Pancreas (tissue), 10 donors: ENCODE data around the gene UBE2C. TPM values are rescaled to one million over a fixed set of nuclear protein-coding genes. Genes with fewer than 3 reads are reported as not detected.

Source experiments
- ATAC-seq, 4 donors: fragments of 200-7000 bp; cut with Tn5 transposase; one replicate each; pipeline versions ENCODE4 v1.8.0 to v1.9.1; 2020; ENCODE audit warnings: mild to moderate bottlenecking in 4 of 4, moderate library complexity in 4 of 4
- DNase-seq, 6 donors: peaks; one replicate each; pipeline ENCODE4 v3.0.0-alpha.2; 2020
- FAIRE-seq: peaks from 2 replicates; lab custom pipeline; 2012; peaks lifted over from hg19 to GRCh38; lab: Jason Lieb, UNC
- H3K27ac ChIP-seq, 4 donors: fragments of 200-600 bp; sonication (generic); 1 replicate in 3 of 4; 2 replicates in 1 of 4; pipeline versions ENCODE4 v1.5.0 to v1.8.0; 2020
- H3K27me3 ChIP-seq, 4 donors: fragments of 200-600 bp; one replicate each; pipeline ENCODE4 v1.8.0; 2021
- H3K36me3 ChIP-seq, 3 donors: fragments of 200-600 bp; sonication (generic) in 1 of 3; one replicate each; pipeline versions ENCODE4 v1.5.0 to v1.8.0; 2020 to 2021
- H3K4me1 ChIP-seq, 3 donors: fragments of 200-600 bp; one replicate each; pipeline ENCODE4 v1.8.0; 2021
- H3K4me3 ChIP-seq, 4 donors: fragments of 200-600 bp; sonication (generic) in 2 of 4; one replicate each; pipeline versions ENCODE4 v1.5.0 to v1.8.0; 2020 to 2021
- H3K9me3 ChIP-seq, 4 donors: fragments of 200-600 bp; one replicate each; pipeline ENCODE4 v1.8.0; 2021
- WGBS, 2 donors: extraction: QIAGEN DNeasy Blood & Tissue Kit; methylation state at CpG; one replicate each; pipeline ENCODE4 v1.1.7; 2013; 5-methylcytosine and 5-hydroxymethylcytosine counted together
- intact Hi-C, 3 donors: fragments of 100-400 bp; cut with DNase I; formaldehyde crosslinking; loops; one replicate each; pipeline versions ENCODE4 v1.11.1 to v1.14.2; 2022
- polyA plus RNA-seq, 2 donors: library from polyadenylated mRNA; stranded (reverse); fragments of 200-250 nt; gene quantifications; one replicate each; pipeline ENCODE4 v1.2.3, GENCODE V29; 2013
- total RNA-seq, 6 donors: library from RNA; stranded (reverse); fragmentation: NEBNext Ultra II Directional in 4 of 6; extraction: Animal tissue kit (Norgen Biotek cat#: 25700) in 4 of 6; gene quantifications; one replicate each; pipeline versions ENCODE4 v1.2.1 to v1.2.4, GENCODE V29; 2021 to 2023
- TF ChIP-seq, protein P1 (sequence below), 4 donors: fragments of 200-600 bp; sonication (generic) in 3 of 4; IDR thresholded peaks; one replicate each; pipeline versions ENCODE4 v1.5.0 to v1.8.0; 2021; ENCODE audit warnings: antibody characterized with exemption in 4 of 4
- donor health status: healthy with polysubstance abuse.
- donor health status: DM: no; HTN: no; CAD: no; lungs with moderate emphysema.
- donor health status: DM: no; HTN: no; CAD: no.
- donor health status: control.
- donor health status: control.
- donor health status: Bipolar disorder and iron deficiency.
- donor health status: DM: yes; HTN: yes; CAD: no.
- donor health status: DM: no; HTN: no; CAD: no.
- donor health status: DM: no; HTN: no; CAD: no.
- donor health status: DM: yes; HTN: yes; CAD: no.

UBE2C gene
- total and polyA plus RNA-seq, 8 donors, result 0.31 to 1.9 (median 0.73) TPM; not detected in 2

DNA sequence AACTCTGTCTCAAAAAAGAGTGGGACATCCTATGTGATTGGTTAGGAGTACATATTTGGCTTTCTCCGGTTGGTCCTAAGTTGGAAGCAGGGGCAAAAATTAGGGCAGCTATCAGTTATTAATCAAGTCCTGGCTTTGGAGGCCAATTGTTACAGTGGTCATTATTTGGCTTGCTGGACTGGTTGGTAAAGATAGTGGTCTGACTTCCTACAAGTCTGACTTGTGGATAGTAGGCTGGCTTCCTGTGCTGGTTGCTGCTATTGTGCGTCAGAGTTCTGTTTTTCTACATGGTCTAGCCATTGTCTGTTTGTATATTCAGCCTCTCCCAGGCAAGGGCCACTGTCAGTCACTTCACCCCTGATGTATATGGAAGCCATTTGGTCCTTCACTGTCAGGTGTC, 37.8 kb downstream of the UBE2C start:
- 96 to 97% methylated on average over 2 of the region's 2 CpGs for WGBS, 2 donors
- no peak for ATAC-seq
- H3K9me3 ChIP-seq, result no peaks in the 10 kb centered on the region
- peaks cover 0 to 15% (median 3%) of the 10 kb centered on the region in 3 donors for H3K36me3 ChIP-seq
- no peak for FAIRE-seq
- no peaks in the 10 kb centered on the region for H3K27me3 ChIP-seq
- peaks cover 0 to 3% (median under 1%) of the 10 kb centered on the region in 3 donors for H3K4me1 ChIP-seq
- H3K4me3 ChIP-seq, result no peak overlapping the region
- no peak overlapping the region for H3K27ac ChIP-seq
- intact Hi-C loops, result no loop called here
- DNase-seq, result no peak
- TF ChIP-seq, protein P1, sequence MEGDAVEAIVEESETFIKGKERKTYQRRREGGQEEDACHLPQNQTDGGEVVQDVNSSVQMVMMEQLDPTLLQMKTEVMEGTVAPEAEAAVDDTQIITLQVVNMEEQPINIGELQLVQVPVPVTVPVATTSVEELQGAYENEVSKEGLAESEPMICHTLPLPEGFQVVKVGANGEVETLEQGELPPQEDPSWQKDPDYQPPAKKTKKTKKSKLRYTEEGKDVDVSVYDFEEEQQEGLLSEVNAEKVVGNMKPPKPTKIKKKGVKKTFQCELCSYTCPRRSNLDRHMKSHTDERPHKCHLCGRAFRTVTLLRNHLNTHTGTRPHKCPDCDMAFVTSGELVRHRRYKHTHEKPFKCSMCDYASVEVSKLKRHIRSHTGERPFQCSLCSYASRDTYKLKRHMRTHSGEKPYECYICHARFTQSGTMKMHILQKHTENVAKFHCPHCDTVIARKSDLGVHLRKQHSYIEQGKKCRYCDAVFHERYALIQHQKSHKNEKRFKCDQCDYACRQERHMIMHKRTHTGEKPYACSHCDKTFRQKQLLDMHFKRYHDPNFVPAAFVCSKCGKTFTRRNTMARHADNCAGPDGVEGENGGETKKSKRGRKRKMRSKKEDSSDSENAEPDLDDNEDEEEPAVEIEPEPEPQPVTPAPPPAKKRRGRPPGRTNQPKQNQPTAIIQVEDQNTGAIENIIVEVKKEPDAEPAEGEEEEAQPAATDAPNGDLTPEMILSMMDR (IDR thresholded peaks at IDR 0.05), result no peak

DNA sequence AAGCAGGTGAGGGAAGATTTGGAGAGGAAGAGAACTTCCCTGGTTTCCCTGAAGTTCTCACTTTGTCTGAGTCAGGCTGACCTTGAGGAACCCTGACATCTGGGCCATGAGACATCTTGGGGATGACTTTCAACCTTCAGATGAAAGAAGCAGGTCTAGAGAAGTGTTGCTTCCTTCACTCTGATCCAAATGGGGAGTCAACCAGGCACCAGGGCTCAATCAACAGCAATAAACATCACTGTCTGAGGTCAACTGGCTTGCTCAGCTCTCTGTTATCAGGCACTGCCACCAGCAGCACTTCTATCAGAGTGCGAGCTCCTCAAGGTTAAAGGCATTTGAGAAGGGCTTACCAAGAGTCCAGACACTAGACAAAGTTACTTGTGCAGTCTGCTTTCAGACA, 38.5 kb downstream of the UBE2C start:
- no peak for ATAC-seq
- no peak for DNase-seq
- Histone ChIP-seq H3K4me1 (peaks cover 7 to 10% (median 8%) of the 10 kb centered on the region in 3 donors), H3K36me3 (peaks cover 0 to 10% (median 3%) of the 10 kb centered on the region in 3 donors), H3K9me3 (no peaks in the 10 kb centered on the region), H3K27me3 (no peaks in the 10 kb centered on the region), H3K4me3 (no peak overlapping the region), H3K27ac (no peak overlapping the region)
- TF ChIP-seq, protein P1 (IDR thresholded peaks at IDR 0.05), result no peak
- no peak for FAIRE-seq
- intact Hi-C loops, result no loop called here
- WGBS, 2 donors, result 29 to 51% methylated on average over 1 of the region's 1 CpG

DNA sequence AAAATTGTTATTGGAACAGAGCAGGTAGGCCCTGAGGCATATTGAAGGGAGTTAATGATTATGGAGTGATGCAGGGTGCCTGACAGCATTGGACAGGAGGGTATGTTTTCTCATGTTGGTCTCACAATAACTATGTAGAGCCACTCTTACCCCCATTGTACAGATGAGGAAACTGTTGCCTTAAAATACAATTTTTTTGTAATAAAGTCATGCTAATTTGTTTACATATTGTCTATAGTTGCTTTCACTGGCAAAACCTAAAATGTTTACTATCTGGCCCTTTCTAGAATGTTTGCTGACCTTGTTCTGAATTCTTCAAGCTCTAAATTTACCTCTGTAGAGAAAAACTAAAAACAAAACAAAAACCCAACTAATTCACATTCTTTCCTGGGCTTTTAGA, 39.1 kb downstream of the UBE2C start:
- Histone ChIP-seq H3K4me3 (no peak overlapping the region), H3K36me3 (peaks cover 0 to 9% (median 3%) of the 10 kb centered on the region in 3 donors), H3K9me3 (no peaks in the 10 kb centered on the region), H3K4me1 (peaks cover 13% of the 10 kb centered on the region in 3 donors), H3K27ac (no peak overlapping the region), H3K27me3 (no peaks in the 10 kb centered on the region)
- TF ChIP-seq, protein P1 (IDR thresholded peaks at IDR 0.05), result no peak
- DNase-seq (no peak), FAIRE-seq (no peak), ATAC-seq (no peak)
- intact Hi-C loops, result no loop called here

DNA sequence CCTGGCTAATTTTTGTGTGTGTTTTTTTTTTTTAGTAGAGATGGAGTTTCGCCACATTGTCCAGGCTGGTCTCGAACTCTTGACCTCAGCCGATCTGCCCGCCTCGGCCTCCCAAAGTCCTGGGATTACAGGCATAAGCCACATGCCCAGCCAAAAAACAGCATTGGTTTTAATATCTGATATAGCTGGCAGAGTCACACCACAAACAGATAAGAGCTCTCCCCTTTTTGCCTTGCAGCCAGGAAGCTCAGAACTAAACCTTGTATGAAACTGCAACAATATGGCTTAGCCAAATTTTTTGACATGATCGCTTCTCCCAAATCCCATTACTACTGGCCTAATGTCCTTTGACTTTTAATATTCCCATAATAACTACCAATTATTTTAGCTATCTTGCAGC, 39.9 kb downstream of the UBE2C start:
- Histone ChIP-seq H3K9me3 (no peaks in the 10 kb centered on the region), H3K4me3 (no peak overlapping the region), H3K4me1 (peaks cover 13 to 14% (median 13%) of the 10 kb centered on the region in 3 donors), H3K36me3 (peaks cover 0 to 3% (median 1%) of the 10 kb centered on the region in 3 donors), H3K27ac (no peak overlapping the region), H3K27me3 (no peaks in the 10 kb centered on the region)
- 96 to 99% methylated on average over 6 of the region's 6 CpGs for WGBS, 2 donors
- DNase-seq (no peak), FAIRE-seq (no peak), ATAC-seq (no peak)
- intact Hi-C loops, result no loop called here
- TF ChIP-seq, protein P1 (IDR thresholded peaks at IDR 0.05), result no peak

DNA sequence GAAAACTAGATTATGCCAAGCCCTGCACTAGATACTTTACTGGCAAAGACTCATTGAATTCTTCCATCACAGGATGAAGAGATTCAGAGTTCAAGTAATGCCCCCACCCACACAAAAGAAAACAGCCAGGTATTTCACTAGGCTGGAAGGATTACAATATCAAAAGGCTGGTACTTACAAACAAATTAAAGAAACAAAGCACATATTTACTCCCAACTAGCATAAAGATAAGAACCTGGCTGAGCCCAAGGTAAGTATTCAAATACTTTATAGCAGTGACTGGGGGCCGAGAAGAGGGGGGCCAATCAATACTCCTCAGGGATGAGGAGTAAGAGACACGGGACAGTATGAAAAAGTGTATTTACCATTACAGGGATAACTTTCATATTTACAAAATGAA, 41.0 kb downstream of the UBE2C start:
- H3K4me3 ChIP-seq, result no peak overlapping the region
- no peaks in the 10 kb centered on the region for H3K9me3 ChIP-seq
- no peaks in the 10 kb centered on the region for H3K36me3 ChIP-seq
- H3K27ac ChIP-seq, result no peak overlapping the region
- no peaks in the 10 kb centered on the region for H3K27me3 ChIP-seq
- ATAC-seq, result no peak
- FAIRE-seq, result no peak
- no peak for DNase-seq
- H3K4me1 ChIP-seq, result peaks cover 13 to 21% (median 14%) of the 10 kb centered on the region in 3 donors
- intact Hi-C loops, result no loop called here
- WGBS, 2 donors, result 31 to 32% methylated on average over 2 of the region's 2 CpGs
- TF ChIP-seq, protein P1 (IDR thresholded peaks at IDR 0.05), result no peak
